ENCODE data around the gene UNC80.

UNC80 gene

GRCh38 chr2:210020138-210020537 is 248.5 kb downstream of the UNC80 start:
- DNase-seq (ENCODE audit: low spot score), result no peak

GRCh38 chr2:210022824-210023223 is 251.2 kb downstream of the UNC80 start:
- DNase-seq (ENCODE audit: low spot score), result no peak

DNA sequence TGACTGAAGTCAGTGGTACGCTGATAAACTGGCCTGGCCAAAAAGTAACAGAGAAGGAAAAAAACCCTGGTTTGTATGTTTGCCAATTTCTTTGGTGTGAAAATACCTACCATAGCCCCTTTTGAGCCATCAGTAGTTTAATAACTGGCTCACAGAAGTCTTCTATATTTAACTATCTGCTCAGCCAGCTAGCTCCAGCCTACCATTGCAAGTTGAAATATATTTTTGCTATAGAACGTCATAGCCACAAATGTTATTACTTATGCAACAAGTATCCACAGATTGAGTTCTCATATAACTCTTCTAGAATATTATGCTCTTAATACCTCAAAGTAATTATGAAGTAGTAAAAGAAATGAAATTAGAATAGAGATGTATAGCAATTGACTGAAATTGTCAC is 256.0 kb downstream of the UNC80 start:
- no peak for DNase-seq (ENCODE audit: low spot score)

DNA sequence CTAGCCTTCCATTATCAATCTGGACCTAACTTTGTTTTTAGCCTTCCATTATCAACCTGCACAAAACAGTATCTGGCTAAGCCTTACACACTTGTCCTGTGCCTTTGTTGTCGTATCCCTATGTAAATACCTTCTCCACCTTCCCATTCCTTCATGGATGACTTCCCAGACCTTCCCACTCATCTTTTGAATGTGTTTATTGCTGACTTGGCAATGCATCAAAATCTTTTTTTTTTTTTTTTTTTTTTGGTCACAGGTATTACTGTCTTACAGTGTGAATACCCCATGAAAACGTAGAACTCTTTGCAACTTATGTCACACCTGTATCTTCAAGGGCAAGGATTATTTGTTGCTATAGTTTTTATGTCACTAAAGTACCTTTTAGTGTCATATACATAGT is 256.5 kb downstream of the UNC80 start:
- DNase-seq (ENCODE audit: low spot score), result no peak

DNA sequence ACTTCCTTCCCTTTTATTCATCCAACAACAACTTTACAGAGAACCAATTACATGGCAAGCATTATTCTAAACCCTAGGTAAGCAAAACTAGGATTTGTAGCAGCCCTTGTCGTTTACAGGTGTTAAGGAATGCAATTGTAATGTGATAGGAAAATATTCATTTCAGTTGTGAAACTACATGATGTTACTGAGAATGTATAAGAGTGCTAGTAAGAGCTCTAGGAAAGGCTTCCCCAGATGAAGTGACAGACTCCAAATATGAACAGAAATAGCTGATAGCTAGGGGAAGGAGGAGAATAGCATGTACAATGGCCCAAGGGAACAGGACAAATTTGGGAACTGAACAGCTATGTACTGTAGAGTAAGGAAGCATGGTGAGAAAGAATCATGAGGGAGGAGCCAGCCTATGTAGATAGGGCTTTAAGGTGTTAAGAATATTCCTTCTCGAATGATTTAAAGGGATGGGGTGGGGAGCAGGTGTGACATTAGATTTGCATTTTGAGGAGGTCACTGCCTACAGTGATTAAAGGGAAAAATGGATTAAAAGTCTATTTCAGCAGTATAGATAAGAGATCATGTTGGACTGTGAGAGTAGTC is 262.6 kb downstream of the UNC80 start:
- no peak for DNase-seq (ENCODE audit: low spot score)

GRCh38 chr2:210035679-210036078 is 264.0 kb downstream of the UNC80 start:
- no peak for DNase-seq (ENCODE audit: low spot score)

- DNase-seq (ENCODE audit: low spot score), result no peak
These were observed 266.4 kb downstream of the UNC80 start for GRCh38 chr2:210038078-210038477.

DNA sequence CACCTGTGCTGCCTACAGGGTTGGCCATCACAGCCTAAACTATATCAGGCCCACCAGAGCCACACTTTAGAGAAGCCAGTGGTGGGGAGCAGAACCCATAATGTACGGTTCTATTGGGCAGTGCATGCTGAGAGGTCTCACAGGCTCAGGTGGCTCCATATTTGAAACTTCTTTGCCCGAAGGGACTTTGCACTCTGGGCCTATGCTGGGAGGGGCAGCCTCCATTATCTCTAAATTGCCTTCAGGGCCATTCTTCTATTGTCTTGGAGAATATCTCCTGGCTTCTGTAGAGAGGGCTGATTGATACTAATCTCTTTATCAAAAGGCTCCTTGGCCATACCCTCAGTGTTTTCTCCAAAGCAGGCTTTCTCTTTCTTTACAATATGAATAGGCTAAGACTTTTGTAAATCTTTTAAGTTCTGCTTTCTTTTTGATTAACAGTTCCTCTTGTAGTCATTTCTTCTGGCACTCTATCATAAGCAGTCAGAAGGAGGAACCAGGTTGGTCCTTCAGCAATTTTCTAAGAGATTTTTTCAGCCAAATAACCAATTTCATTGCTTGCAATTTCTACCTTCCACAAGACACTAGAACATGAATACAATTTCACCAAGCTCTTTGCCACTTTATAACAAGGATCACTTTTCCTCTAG is 275.3 kb downstream of the UNC80 start:
- no peak for DNase-seq (ENCODE audit: low spot score)

All from hematopoietic multipotent progenitor cell treated with erythropoietin and hydrocortisone succinate and interleukin-3 and kit ligand, for 15 days (in vitro differentiated cells).